HepG2 (cell line): ENCODE data around the gene STK11. TPM values are rescaled to one million over a fixed set of nuclear protein-coding genes. Genes with fewer than 3 reads are reported as not detected.

Experiments
- AGO2 ChIP-seq: fragments of 200-400 bp; formaldehyde crosslinking; optimal IDR thresholded peaks from 2 replicates; pipeline ENCODE3; 2017; ENCODE audit warnings: mild to moderate bottlenecking, low read depth, low read length, moderate library complexity
- CREB3 ChIP-seq: sonication (generic); formaldehyde crosslinking; IDR thresholded peaks from 2 replicates; pipeline ENCODE4 v1.5.0; 2020; ENCODE audit warnings: missing genetic modification reagents
- CTCF ChIP-seq: sonication (generic); formaldehyde crosslinking; IDR thresholded peaks from 2 replicates; pipeline ENCODE4 v1.5.0; 2020; ENCODE audit warnings: mild to moderate bottlenecking, missing genetic modification reagents, moderate library complexity
- FOSL2 ChIP-seq: sonication (generic); formaldehyde crosslinking; IDR thresholded peaks from 2 replicates; pipeline ENCODE4 v1.4.0; 2020; ENCODE audit warnings: missing genetic modification reagents
- FOXC1 ChIP-seq: sonication (generic); formaldehyde crosslinking; IDR thresholded peaks from 2 replicates; pipeline ENCODE4 v1.8.0; 2022; ENCODE audit warnings: mild to moderate bottlenecking, missing genetic modification reagents, borderline replicate concordance
- GRHL1 ChIP-seq: sonication (generic); formaldehyde crosslinking; conservative IDR thresholded peaks from 2 replicates; pipeline ENCODE4 v1.8.0; 2022; ENCODE audit warnings: missing genetic modification reagents
- HNF4G ChIP-seq, 2 experiments: sonication (generic) in 1 of 2; formaldehyde crosslinking in 1 of 2; IDR thresholded peaks; 2 replicates each; pipeline versions ENCODE4 v1.4.0 to v1.6.1; 2011 to 2020; ENCODE audit warnings: borderline replicate concordance in 2 of 2, low read depth in 2 of 2, mild to moderate bottlenecking in 2 of 2, low read length in 1 of 2, missing genetic modification reagents in 1 of 2, moderate library complexity in 1 of 2
- IKZF4 ChIP-seq: sonication (generic); formaldehyde crosslinking; IDR thresholded peaks from 2 replicates; pipeline ENCODE4 v1.5.1; 2020; ENCODE audit warnings: borderline replicate concordance, mild to moderate bottlenecking, low read depth, missing genetic modification reagents; ENCODE audit errors: not compliant biosample characterization
- IRF2 ChIP-seq: IDR thresholded peaks from 2 replicates; pipeline ENCODE4 v1.6.1; 2018; ENCODE audit warnings: missing genetic modification reagents, missing compliant biosample characterization
- ISL2 ChIP-seq: sonication (generic); formaldehyde crosslinking; IDR thresholded peaks from 2 replicates; pipeline ENCODE4 v1.5.0; 2020; ENCODE audit warnings: missing genetic modification reagents
- MEF2D ChIP-seq: sonication (generic); formaldehyde crosslinking; IDR thresholded peaks from 2 replicates; pipeline ENCODE4 v1.5.1; 2020; ENCODE audit warnings: mild to moderate bottlenecking, missing genetic modification reagents
- ONECUT2 ChIP-seq: sonication (generic); formaldehyde crosslinking; IDR thresholded peaks from 2 replicates; pipeline ENCODE4 v1.4.0; 2020; ENCODE audit warnings: missing genetic modification reagents
- POLR2A ChIP-seq, 2 experiments: IDR thresholded peaks; 2 replicates each; pipeline ENCODE4 v1.6.1; 2011; ENCODE audit warnings: low read depth in 2 of 2, low read length in 2 of 2, mild to moderate bottlenecking in 1 of 2, moderate library complexity in 1 of 2; ENCODE audit not compliant: insufficient read depth in 1 of 2
- RBM39 ChIP-seq: fragments of 200-400 bp; formaldehyde crosslinking; IDR thresholded peaks from one replicate; pipeline ENCODE4 v1.6.1; 2018; ENCODE audit warnings: antibody characterized with exemption, mild to moderate bottlenecking, low read depth, low read length; ENCODE audit not compliant: poor library complexity, severe bottlenecking
- RNF219 ChIP-seq: sonication (generic); formaldehyde crosslinking; IDR thresholded peaks from 2 replicates; pipeline ENCODE4 v1.5.0; 2020; ENCODE audit warnings: mild to moderate bottlenecking, missing genetic modification reagents
- ZBTB20 ChIP-seq: sonication (generic); formaldehyde crosslinking; IDR thresholded peaks from 2 replicates; pipeline ENCODE4 v1.8.1; 2023; ENCODE audit warnings: missing genetic modification reagents, low read depth, mild to moderate bottlenecking, borderline replicate concordance
- ZNF101 ChIP-seq: sonication (generic); formaldehyde crosslinking; IDR thresholded peaks from 2 replicates; pipeline ENCODE4 v1.4.0; 2020; ENCODE audit warnings: mild to moderate bottlenecking, low read depth, missing genetic modification reagents, borderline replicate concordance
- ZNF430 ChIP-seq: sonication (generic); formaldehyde crosslinking; IDR thresholded peaks from 2 replicates; pipeline ENCODE4 v1.9.0; 2021; ENCODE audit warnings: mild to moderate bottlenecking, missing genetic modification reagents
- polyA plus RNA-seq, 8 experiments: library from polyadenylated mRNA; depleted of rRNA in 3 of 8; stranded (reverse) in 7 of 8; unstranded in 1 of 8; fragments of >200 nt; fragmentation: Illumina TruSeq in 4 of 8; extraction: Trizol in 4 of 8; gene quantifications; 2 replicates each; pipeline versions ENCODE4 v1.2.1 to v1.2.3, GENCODE V29; 2011 to 2016; ENCODE audit warnings: low read depth in 4 of 8, missing spikeins in 1 of 8, mixed read lengths in 1 of 8; ENCODE audit not compliant: insufficient read depth in 1 of 8
- total RNA-seq, 5 experiments: library from RNA; depleted of rRNA; stranded (reverse); fragments of >200 nt; fragmentation: Illumina TruSeq; extraction: Trizol; gene quantifications; 2 replicates each; pipeline ENCODE4 v1.2.3, GENCODE V29; 2016; ENCODE audit warnings: low read depth in 1 of 5

STK11 gene
- total and polyA plus RNA-seq, 2 of the 13 experiments (the other 11 are each of a cell fraction or from before 2014, with no cell fraction given) = 27.5 to 43.6 TPM

- peak; percentile 43; the same call in 1 of the 2 replicates for TF ChIP-seq ZNF430 (CRISPR knock-in tag)
- peak; percentile 67 for TF ChIP-seq AGO2
- no peak for TF ChIP-seq ZNF101
- peak in 1 of 2 experiments; percentile 58; a peak in 2 of 4 replicates for TF ChIP-seq POLR2A (IDR thresholded peaks at IDR 0.05; ENCODE audit: insufficient read depth in 1 of 2, low read depth in 2 of 2, low read length in 2 of 2)
- TF ChIP-seq MEF2D (CRISPR knock-in tag) = peak; percentile 1; the same call in 1 of the 2 replicates
- TF ChIP-seq GRHL1 (CRISPR knock-in tag) = no peak
- 0 out of 2 replicates have a peak, but pooled peaks have one; percentile 15 for TF ChIP-seq ZBTB20
- TF ChIP-seq IKZF4 = peak; percentile 34
- TF ChIP-seq IRF2 (CRISPR knock-in tag) = no peak
- TF ChIP-seq FOSL2 (CRISPR knock-in tag) = peak; percentile 49
- TF ChIP-seq RBM39 = peak; percentile 37
- TF ChIP-seq RNF219 (CRISPR knock-in tag) = no peak
- no peak for TF ChIP-seq CREB3
- no peak for TF ChIP-seq ONECUT2 (CRISPR knock-in tag)
- TF ChIP-seq HNF4G (IDR thresholded peaks at IDR 0.05; ENCODE audit: borderline replicate concordance, low read depth, low read length) = peak; percentile 35; the same call in 1 of the 2 replicates
- TF ChIP-seq HNF4G (CRISPR knock-in tag; IDR thresholded peaks at IDR 0.05; ENCODE audit: borderline replicate concordance, low read depth) = no peak
- peak; percentile 9; the same call in 1 of the 2 replicates for TF ChIP-seq ISL2
- no peak; the same call in 1 of the 2 replicates for TF ChIP-seq CTCF
- TF ChIP-seq FOXC1 (CRISPR knock-in tag) = no peak
Measured at GRCh38 chr19:1261798-1262622, 56.4 kb downstream of the STK11 start (continued).
